Stimulated activated effector memory CD8-positive, alpha-beta T cell treated with anti-CD3 and anti-CD28 coated beads, Interleukin-12 subunit alpha, Interleukin-12 subunit beta, amount 100 ng/mL, for 72 hours (primary cell): ENCODE data around the gene CCDC28B.

Source experiments
- ATAC-seq: fragments of 150-1000 bp; cut with Tn5 transposase; 2 replicates; pipeline ENCODE4 v1.10.0; 2021
- DNase-seq, 2 donors: peaks; one replicate each; pipeline ENCODE4 v3.0.0; 2021 to 2022; ENCODE audit warnings: low spot score in 2 of 2
- H3K27ac Mint-ChIP-seq: one replicate; pipeline ENCODE4 v1.8.0; 2022; ENCODE audit warnings: mild to moderate bottlenecking, mixed read lengths
- H3K36me3 Mint-ChIP-seq: one replicate; pipeline ENCODE4 v1.8.0; 2022; ENCODE audit warnings: mild to moderate bottlenecking, mixed read lengths
- H3K4me1 Mint-ChIP-seq: one replicate; pipeline ENCODE4 v1.8.0; 2022; ENCODE audit warnings: mixed read lengths
- H3K4me3 Mint-ChIP-seq: one replicate; pipeline ENCODE4 v1.8.0; 2022; ENCODE audit warnings: mild to moderate bottlenecking, mixed read lengths
- H3K9me3 Mint-ChIP-seq: one replicate; pipeline ENCODE4 v1.8.0; 2022; ENCODE audit warnings: mixed read lengths

CCDC28B gene

GRCh38 chr1:32228771-32229170 lies 28.4 kb downstream of the CCDC28B start:
- no peak overlapping the region for H3K27ac Mint-ChIP-seq
- no peak overlapping the region for H3K4me3 Mint-ChIP-seq
- H3K9me3 Mint-ChIP-seq, result no peaks in the 10 kb centered on the region
- DNase-seq (no peak), ATAC-seq (no peak)
- H3K36me3 Mint-ChIP-seq, result peaks cover 89% of the 10 kb centered on the region
- peaks cover 14% of the 10 kb centered on the region for H3K4me1 Mint-ChIP-seq

GRCh38 chr1:32231843-32232432 lies 31.5 kb downstream of the CCDC28B start:
- H3K4me1 Mint-ChIP-seq, result peaks cover 7% of the 10 kb centered on the region
- no peak for ATAC-seq

GRCh38 chr1:32232558-32233304 lies 32.3 kb downstream of the CCDC28B start:
- no peaks in the 10 kb centered on the region for H3K9me3 Mint-ChIP-seq
- no peak overlapping the region for H3K4me3 Mint-ChIP-seq
- peaks cover 50% of the 10 kb centered on the region for H3K36me3 Mint-ChIP-seq
- no peak for DNase-seq
- H3K27ac Mint-ChIP-seq, result peak overlapping the region; percentile 26
- H3K4me1 Mint-ChIP-seq, result peaks cover 3% of the 10 kb centered on the region
- no peak for ATAC-seq

More at GRCh38 chr1:32231843-32232432, 31.5 kb downstream of the CCDC28B start:
- Mint-ChIP-seq H3K36me3 (peaks cover 57% of the 10 kb centered on the region), H3K9me3 (no peaks in the 10 kb centered on the region), H3K4me3 (no peak overlapping the region), H3K27ac (peak overlapping the region; percentile 26)
- DNase-seq, result no peak

- Mint-ChIP-seq H3K4me3 (no peak overlapping the region), H3K36me3 (peaks cover 29% of the 10 kb centered on the region), H3K9me3 (no peaks in the 10 kb centered on the region), H3K27ac (no peak overlapping the region), H3K4me1 (no peaks in the 10 kb centered on the region)
- ATAC-seq, result no peak
- no peak for DNase-seq
These were observed 34.4 kb downstream of the CCDC28B start for GRCh38 chr1:32234792-32235191.

GRCh38 chr1:32239337-32239736 lies 38.9 kb downstream of the CCDC28B start:
- DNase-seq (no peak), ATAC-seq (no peak)
- Mint-ChIP-seq H3K9me3 (no peaks in the 10 kb centered on the region), H3K27ac (no peak overlapping the region), H3K4me3 (peak overlapping the region; percentile 83), H3K36me3 (no peaks in the 10 kb centered on the region), H3K4me1 (peaks cover 15% of the 10 kb centered on the region)

- no peaks in the 10 kb centered on the region for H3K9me3 Mint-ChIP-seq
- DNase-seq (no peak), ATAC-seq (no peak)
- no peaks in the 10 kb centered on the region for H3K36me3 Mint-ChIP-seq
- no peak overlapping the region for H3K27ac Mint-ChIP-seq
- peaks cover 15% of the 10 kb centered on the region for H3K4me1 Mint-ChIP-seq
- peak overlapping the region; percentile 83 for H3K4me3 Mint-ChIP-seq
These were observed 39.4 kb downstream of the CCDC28B start for GRCh38 chr1:32239790-32240139.

- Mint-ChIP-seq H3K9me3 (no peaks in the 10 kb centered on the region), H3K4me3 (peak overlapping the region; percentile 83), H3K36me3 (no peaks in the 10 kb centered on the region), H3K4me1 (peaks cover 15% of the 10 kb centered on the region), H3K27ac (peak overlapping the region; percentile 23)
- DNase-seq, result peak in 1 of 2 donors; percentile 73
- peak; percentile 75 for ATAC-seq
These were observed 40.0 kb downstream of the CCDC28B start for GRCh38 chr1:32240140-32240951.

GRCh38 chr1:32241001-32241763 lies 40.8 kb downstream of the CCDC28B start:
- Mint-ChIP-seq H3K27ac (peak overlapping the region; percentile 23), H3K4me1 (peaks cover 15% of the 10 kb centered on the region), H3K4me3 (peak overlapping the region; percentile 83), H3K9me3 (no peaks in the 10 kb centered on the region), H3K36me3 (no peaks in the 10 kb centered on the region)
- ATAC-seq (peak; percentile 73), DNase-seq (peak in 1 of 2 donors; percentile 65)

- H3K27ac Mint-ChIP-seq, result peak overlapping the region; percentile 21
- H3K36me3 Mint-ChIP-seq, result no peaks in the 10 kb centered on the region
- peaks cover 20% of the 10 kb centered on the region for H3K4me1 Mint-ChIP-seq
- ATAC-seq, result no peak
- DNase-seq, result no peak
- no peaks in the 10 kb centered on the region for H3K9me3 Mint-ChIP-seq
- no peak overlapping the region for H3K4me3 Mint-ChIP-seq
These were observed 42.0 kb downstream of the CCDC28B start for GRCh38 chr1:32242341-32242851.

- DNase-seq, result no peak
- Mint-ChIP-seq H3K27ac (peak within 1 kb of the TSS; percentile 96), H3K4me1 (peaks cover 57% of the 10 kb centered on the region), H3K4me3 (peak within 1 kb of the TSS; percentile 95), H3K36me3 (peaks cover 23% of the 10 kb centered on the region), H3K9me3 (no peaks in the 10 kb centered on the region)
- ATAC-seq, result no peak
These were observed 46.5 kb downstream of the CCDC28B start, which contains the start of gene FAM167B for GRCh38 chr1:32246888-32247273. TSS of gene FAM167B (plus strand) at chr1:32247222. CDS start at chr1:32247422, 200 bp downstream.

GRCh38 chr1:32247452-32247851 lies 47.1 kb downstream of the CCDC28B start:
- ATAC-seq (no peak), DNase-seq (no peak)
- peaks cover 57% of the 10 kb centered on the region for H3K4me1 Mint-ChIP-seq
- peaks cover 28% of the 10 kb centered on the region for H3K36me3 Mint-ChIP-seq
- peak overlapping the region; percentile 96 for H3K27ac Mint-ChIP-seq
- no peaks in the 10 kb centered on the region for H3K9me3 Mint-ChIP-seq
- peak overlapping the region; percentile 95 for H3K4me3 Mint-ChIP-seq

- ATAC-seq (peak; percentile 60), DNase-seq (peak; percentile 85 to 92)
- no peaks in the 10 kb centered on the region for H3K9me3 Mint-ChIP-seq
- peak overlapping the region; percentile 96 for H3K27ac Mint-ChIP-seq
- H3K4me3 Mint-ChIP-seq, result peak overlapping the region; percentile 95
- peaks cover 36% of the 10 kb centered on the region for H3K36me3 Mint-ChIP-seq
- H3K4me1 Mint-ChIP-seq, result peaks cover 60% of the 10 kb centered on the region
These were observed 47.8 kb downstream of the CCDC28B start for GRCh38 chr1:32247983-32248889.

GRCh38 chr1:32249831-32250525 lies 49.6 kb downstream of the CCDC28B start:
- Mint-ChIP-seq H3K27ac (peak overlapping the region; percentile 94), H3K4me3 (peak overlapping the region; percentile 95), H3K4me1 (peaks cover 68% of the 10 kb centered on the region), H3K36me3 (peaks cover 44% of the 10 kb centered on the region), H3K9me3 (no peaks in the 10 kb centered on the region)
- ATAC-seq (peak; percentile 76), DNase-seq (peak; percentile 53 to 87)
